Prostate gland (tissue), 2 donors: ENCODE results near the gene ULK1. TPM values are rescaled to one million over a fixed set of nuclear protein-coding genes. Genes with fewer than 3 reads are reported as not detected.
"Not testable (repeated sequence)": the region's sequence is repeated elsewhere in the genome, so short reads cannot be mapped to it uniquely, and the experiment has no call there.

Experiments
- DNase-seq: peaks from one replicate; pipeline ENCODE4 v3.0.0-alpha.2; 2019; ENCODE audit warnings: low spot score
- H3K27ac ChIP-seq, 2 donors: fragments of 200-600 bp; sonication (generic); 2 replicates each; pipeline ENCODE4 v1.5.1; 2017 to 2019
- H3K27me3 ChIP-seq: fragments of 200-600 bp; sonication (generic); replicated peaks from 2 replicates; pipeline ENCODE4 v1.5.1; 2019; ENCODE audit not compliant: insufficient read depth
- H3K36me3 ChIP-seq, 2 donors: fragments of 200-600 bp; sonication (generic); 1 replicate in 1 of 2; 2 replicates in 1 of 2; pipeline versions ENCODE4 v1.5.1 to v1.8.1; 2017 to 2019
- H3K4me1 ChIP-seq: fragments of 200-600 bp; sonication (generic); replicated peaks from 2 replicates; pipeline ENCODE4 v1.5.1; 2019
- H3K4me3 ChIP-seq, 2 donors: fragments of 200-600 bp; sonication (generic); 2 replicates each; pipeline ENCODE4 v1.5.1; 2017 to 2019
- H3K9me3 ChIP-seq: fragments of 200-600 bp; sonication (generic); 2 replicates; pipeline ENCODE4 v1.5.1; 2017
- CTCF ChIP-seq, 4 experiments: fragments of 200-600 bp in 2 of 4; fragments of 450-650 bp in 2 of 4; sonication (generic) in 2 of 4; IDR thresholded peaks; 1 replicate in 3 of 4; 2 replicates in 1 of 4; pipeline ENCODE4 v1.5.1; 2016 to 2019; ENCODE audit warnings: antibody characterized with exemption in 4 of 4, mild to moderate bottlenecking in 2 of 4, moderate library complexity in 2 of 4
- POLR2A ChIP-seq: fragments of 450-650 bp; IDR thresholded peaks from one replicate; pipeline ENCODE4 v1.6.1; 2016; ENCODE audit warnings: antibody characterized with exemption, mild to moderate bottlenecking
- POLR2AphosphoS5 ChIP-seq: sonication (generic); formaldehyde crosslinking; IDR thresholded peaks from one replicate; pipeline ENCODE4 v1.6.1; 2017; ENCODE audit warnings: antibody characterized with exemption
- WGBS: methylation state at CpG from one replicate; pipeline ENCODE4 v1.1.5; 2018; 5-methylcytosine and 5-hydroxymethylcytosine counted together
- intact Hi-C: fragments of 100-400 bp; cut with DNase I; formaldehyde crosslinking; loops from one replicate; pipeline ENCODE4 v1.14.2; 2022
- total RNA-seq, 2 donors: library from RNA; depleted of rRNA; stranded (reverse); fragments of >200 nt; gene quantifications; one replicate each; pipeline ENCODE4 v1.1.0, GENCODE V29; 2016

Gene ULK1
- total RNA-seq, 2 donors from 2014 or later = 26.2 to 62.5 TPM

GRCh38 chr12:131871677-131872076 is 22.7 kb upstream of the ULK1 start:
- 95% methylated on average over 6 of the region's 6 CpGs for WGBS
- no peaks in the 10 kb centered on the region for H3K27me3 ChIP-seq
- no peak for DNase-seq
- no peak for TF ChIP-seq POLR2AphosphoS5
- H3K9me3 ChIP-seq = no peaks in the 10 kb centered on the region
- no peaks in the 10 kb centered on the region for H3K4me1 ChIP-seq
- H3K4me3 ChIP-seq = no peak overlapping the region
- no peak overlapping the region for H3K27ac ChIP-seq
- H3K36me3 ChIP-seq = no peaks in the 10 kb centered on the region
- intact Hi-C loops = no loop called here

DNA sequence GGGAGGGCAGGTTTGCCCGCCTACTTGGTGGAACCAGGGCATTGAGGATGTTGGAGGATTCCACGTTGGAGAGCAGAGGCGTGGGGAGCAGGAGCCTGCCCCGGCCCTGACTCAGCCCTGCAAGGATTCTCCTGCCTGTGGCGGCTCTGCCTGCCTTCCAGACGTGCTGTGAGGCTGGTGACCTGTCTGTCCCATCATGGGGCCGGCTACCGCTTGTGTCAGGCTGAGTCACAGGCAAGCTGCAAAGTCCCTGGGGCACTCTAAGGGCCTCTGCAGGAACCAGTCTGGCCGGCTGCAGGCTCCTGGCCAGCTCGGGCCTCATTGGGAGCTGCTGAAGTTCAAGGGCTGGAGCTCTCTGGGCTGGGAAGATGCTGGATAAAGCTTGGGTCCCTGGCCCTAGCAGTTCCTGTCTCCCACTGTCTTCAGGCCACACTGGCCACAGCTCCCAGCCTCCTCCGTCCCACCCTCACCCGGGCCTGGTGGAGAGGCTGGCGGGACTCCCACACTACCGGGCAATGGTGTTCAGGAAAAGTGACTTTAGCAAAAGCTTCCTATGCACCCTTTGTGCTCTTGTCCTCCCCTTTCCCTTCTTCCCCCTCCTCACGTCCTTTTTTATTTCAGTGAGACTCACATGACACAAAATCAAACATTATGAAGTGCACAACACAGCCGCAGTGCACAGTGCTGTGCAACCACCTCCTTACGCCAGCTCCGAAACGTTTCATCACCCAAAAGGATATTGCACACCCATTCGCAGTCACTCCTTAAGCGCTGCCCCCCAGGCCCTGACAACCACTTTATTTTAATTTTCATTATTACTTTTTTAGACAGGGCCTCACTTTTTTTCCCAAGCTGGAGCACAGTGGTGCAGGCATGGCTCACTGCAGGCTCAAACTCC is 22.0 kb upstream of the ULK1 start:
- 57% methylated on average over 21 of the region's 21 CpGs for WGBS
- H3K9me3 ChIP-seq = no peaks in the 10 kb centered on the region

DNA sequence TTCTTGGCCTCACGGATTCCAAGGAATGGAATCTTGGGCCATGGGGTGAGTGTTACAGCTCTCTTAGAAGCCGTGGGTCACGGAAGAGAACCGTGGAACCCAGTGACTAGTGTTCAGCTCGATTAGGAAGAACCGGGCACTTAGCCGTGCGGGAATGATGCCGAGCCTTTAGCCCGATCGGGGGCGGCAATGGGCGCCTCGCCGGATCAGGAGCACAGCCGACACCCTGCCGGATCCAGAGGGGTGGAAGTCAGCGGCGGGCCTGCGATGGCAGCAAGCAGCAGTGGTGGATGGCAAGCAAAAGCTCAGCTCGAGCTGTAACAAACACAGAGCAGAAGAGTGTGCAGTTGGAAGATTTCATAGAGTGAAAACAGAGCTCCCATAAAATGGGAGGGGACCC is 21.1 kb upstream of the ULK1 start:
- TF ChIP-seq POLR2AphosphoS5 (no peak), POLR2A (no peak), CTCF (IDR thresholded peaks at IDR 0.05) (no peak)
- intact Hi-C loops = no loop called here

More for the DNA sequence above, 22.0 kb upstream of the ULK1 start:
- TF ChIP-seq POLR2AphosphoS5 (no peak), CTCF (IDR thresholded peaks at IDR 0.05) (no peak), POLR2A (no peak)
- Histone ChIP-seq H3K4me3 (no peak overlapping the region), H3K36me3 (no peaks in the 10 kb centered on the region), H3K27me3 (no peaks in the 10 kb centered on the region), H3K4me1 (no peaks in the 10 kb centered on the region), H3K27ac (no peak overlapping the region)
- DNase-seq = no peak
- intact Hi-C loops = no loop called here

DNA sequence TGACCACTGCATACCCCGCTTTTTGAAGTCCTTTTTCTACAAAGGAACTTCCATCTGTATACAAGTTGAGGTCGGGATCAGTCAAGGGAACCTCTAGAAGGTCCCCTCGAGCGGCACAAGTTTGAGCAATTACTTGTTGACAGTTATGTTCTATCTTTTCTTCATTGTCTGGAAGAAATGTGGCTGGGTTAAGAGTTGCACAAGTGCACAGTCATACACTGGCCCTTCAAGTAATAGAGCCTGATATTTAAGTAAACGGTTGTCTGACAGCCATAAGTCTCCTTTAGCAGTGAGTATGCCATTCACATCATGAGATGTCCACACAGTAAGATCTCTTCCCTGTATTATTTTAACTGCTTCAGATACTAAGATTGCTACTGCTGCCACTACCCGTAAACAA is 19.4 kb upstream of the ULK1 start:
- H3K4me1 ChIP-seq, H3K27ac ChIP-seq, H3K36me3 ChIP-seq, H3K27me3 ChIP-seq, H3K9me3 ChIP-seq, DNase-seq, H3K4me3 ChIP-seq, intact Hi-C loops: not testable (repeated sequence)
- WGBS = 91% methylated on average over 6 of the region's 6 CpGs

More for the DNA sequence above, 21.1 kb upstream of the ULK1 start:
- no peaks in the 10 kb centered on the region for H3K36me3 ChIP-seq
- no peak overlapping the region for H3K27ac ChIP-seq
- H3K27me3 ChIP-seq = no peaks in the 10 kb centered on the region
- H3K4me1 ChIP-seq = no peaks in the 10 kb centered on the region
- H3K4me3 ChIP-seq = no peak overlapping the region
- no peak for DNase-seq
- WGBS = 96% methylated on average over 21 of the region's 21 CpGs
- H3K9me3 ChIP-seq = no peaks in the 10 kb centered on the region

DNA sequence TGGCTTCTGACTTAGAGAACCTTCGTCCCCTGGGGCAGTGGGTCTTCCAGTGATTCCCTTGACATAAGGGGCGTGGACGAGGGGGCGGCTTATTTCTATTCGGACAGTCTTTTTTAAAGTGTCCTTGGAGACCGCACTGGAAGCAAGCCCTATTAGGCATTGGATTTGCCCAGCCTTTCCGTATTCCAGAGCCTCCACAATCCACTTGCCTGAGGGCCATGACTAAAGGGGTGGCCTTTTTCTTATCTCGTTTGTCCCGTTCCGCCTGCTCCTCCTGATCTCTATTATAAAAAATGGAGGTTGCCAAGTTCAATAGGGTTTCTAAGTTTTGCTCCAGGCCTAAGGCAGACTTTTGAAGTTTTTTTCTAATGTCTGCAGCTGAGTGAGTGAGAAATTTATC is 17.2 kb upstream of the ULK1 start:
- 67% methylated on average over 10 of the region's 10 CpGs for WGBS
- DNase-seq, H3K36me3 ChIP-seq, H3K9me3 ChIP-seq, H3K4me1 ChIP-seq, H3K27me3 ChIP-seq, intact Hi-C loops, H3K4me3 ChIP-seq, H3K27ac ChIP-seq: not testable (repeated sequence)

GRCh38 chr12:131878436-131878835 is 16.0 kb upstream of the ULK1 start:
- 58% methylated on average over 3 of the region's 3 CpGs for WGBS
- H3K4me1 ChIP-seq, intact Hi-C loops: not testable (repeated sequence)

More at GRCh38 chr12:131878436-131878835, 16.0 kb upstream of the ULK1 start:
- H3K27ac ChIP-seq, H3K9me3 ChIP-seq, H3K36me3 ChIP-seq, H3K4me3 ChIP-seq, DNase-seq, H3K27me3 ChIP-seq: not testable (repeated sequence)
